Measurements from ENCODE around the gene CCDC126. TPM values are rescaled to one million over a fixed set of nuclear protein-coding genes. Genes with fewer than 3 reads are reported as not detected.
A peak's percentile ranks its signal among the peaks of the same experiment; 100 is the strongest.

CCDC126 gene
- total and polyA plus RNA-seq, 10 of the 15 experiments (the other 5 are each of a cell fraction or from before 2014, with no cell fraction given): 10.9 to 49.9 (median 24.1) TPM

DNA sequence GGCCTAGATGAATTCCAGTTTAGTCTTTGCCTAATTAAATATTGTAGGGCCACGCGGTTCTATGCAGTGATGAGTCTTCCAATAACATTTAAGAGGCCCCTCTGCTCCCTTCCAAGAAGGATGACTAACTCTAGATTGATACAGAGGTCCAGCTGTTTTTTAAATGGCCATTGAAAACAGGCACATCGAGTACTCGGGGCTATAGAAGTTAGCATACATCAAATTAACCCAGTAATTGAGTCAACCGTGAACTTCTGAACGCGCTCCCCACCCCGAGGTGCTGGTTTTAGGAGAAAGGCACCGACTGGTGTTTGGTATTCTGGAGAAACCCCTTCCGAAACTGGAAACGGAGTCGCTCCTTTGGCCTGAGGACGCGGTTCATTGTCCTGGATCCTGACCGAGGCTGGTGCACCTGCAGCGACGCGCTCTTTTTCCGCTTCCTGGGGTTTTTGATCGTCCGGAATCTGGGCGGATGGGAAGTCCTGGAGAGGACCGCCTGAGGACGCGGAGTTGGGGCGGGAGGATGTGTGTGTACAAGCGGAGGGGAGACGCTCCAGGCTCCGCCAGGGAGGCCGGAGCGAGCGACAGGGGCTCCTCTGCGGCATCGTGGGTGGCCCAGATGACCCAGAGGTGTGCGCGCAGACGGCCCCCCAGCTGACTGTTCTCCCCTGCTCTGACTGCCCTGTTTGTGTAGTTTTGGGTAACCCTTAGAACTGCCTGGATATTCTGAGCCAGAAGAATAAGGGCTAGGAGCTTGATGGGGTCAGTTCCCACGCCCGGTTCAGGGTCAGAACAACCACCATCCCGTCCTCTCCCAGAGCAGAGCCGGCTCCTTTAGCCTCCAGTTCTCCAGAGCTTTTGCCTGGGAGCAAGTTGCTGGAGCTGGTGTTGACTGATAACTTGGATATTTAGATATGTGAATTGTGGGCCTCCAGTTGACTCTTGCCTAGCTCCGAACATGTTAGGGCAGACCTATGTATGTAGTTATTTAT is 83.5 kb downstream of the CCDC126 start:
- FAIRE-seq (no peak), ATAC-seq (peak; percentile 68), DNase-seq (ENCODE audit: low read depth, low spot score) (no peak)
- H3K4me3 ChIP-seq: peak overlapping the region; percentile 84
- CTCF ChIA-PET: interaction anchor here (0.6 to 11.3 kb wide), 13 partner anchors 8 to 408 kb away, joined by 3 to 123 read pairs (median 4); no protein-coding TSS in a partner anchor
- no peaks in the 10 kb centered on the region for H3K9me3 ChIP-seq (replicated peaks; ENCODE audit: control insufficient read depth, insufficient read depth, low read length)
- BruUV-seq (replicated peaks): TSS peak; percentile 78
- RAD21 ChIA-PET (ENCODE audit: unreplicated experiment): interaction anchor here (0.6 to 2.5 kb wide), 5 partner anchors 16 to 595 kb away, joined by 3 to 8 read pairs (median 6); no protein-coding TSS in a partner anchor
- in situ Hi-C loops (cut with MboI) (no loop called here), intact Hi-C loops (cut with micrococcal nuclease; ENCODE audit: unreplicated experiment) (loop anchor here (2.0 kb wide), 1 partner anchor 86 kb away; no protein-coding TSS in a partner anchor)
- H3K4me2 ChIP-seq (ENCODE audit: control insufficient read depth, insufficient read depth): peak overlapping the region; percentile 96
- WGBS (ENCODE audit: insufficient coverage, insufficient replicate concordance, low lambda C conversion rate, missing lambda C conversion rate): 33% methylated on average over 42 of the region's 42 CpGs
- H4K20me1 ChIP-seq (ENCODE audit: control insufficient read depth, insufficient read depth): no peaks in the 10 kb centered on the region
- H3K27me3 ChIP-seq (replicated peaks in 1 of 2; ENCODE audit: control insufficient read depth in 2 of 2, insufficient read depth in 2 of 2, low read length in 1 of 2): no peaks in the 10 kb centered on the region
- no peaks in the 10 kb centered on the region; the same call in 1 of the 2 replicates for H3K4me1 ChIP-seq (ENCODE audit: control insufficient read depth, insufficient read depth, low read length)
- peak overlapping the region; percentile 60 for H3K9ac ChIP-seq (ENCODE audit: control insufficient read depth, insufficient read depth, low read length)
- H2AFZ ChIP-seq (ENCODE audit: control insufficient read depth, low read depth, low read length): peak overlapping the region; percentile 91
- POLR2A ChIA-PET: interaction anchor here (0.6 to 1.0 kb wide), 2 partner anchors 20 to 40 kb away, joined by 4 to 7 read pairs; no protein-coding TSS in a partner anchor
- H3K27ac ChIP-seq (ENCODE audit: control insufficient read depth, insufficient read depth): peak overlapping the region; percentile 22
- peaks cover 11% of the 10 kb centered on the region for H3K79me2 ChIP-seq (ENCODE audit: control insufficient read depth, insufficient read depth, low read length)
- no peaks in the 10 kb centered on the region for H3K36me3 ChIP-seq (ENCODE audit: control insufficient read depth in 2 of 2, insufficient read depth in 2 of 2, low read length in 1 of 2)
- SMC1A ChIA-PET (ENCODE audit: uncharacterized antibody, unreplicated experiment): interaction anchor here (0.7 to 3.6 kb wide), 7 partner anchors 11 to 227 kb away, joined by 3 to 21 read pairs (median 3); no protein-coding TSS in a partner anchor
- TF ChIP-seq, protein P1, sequence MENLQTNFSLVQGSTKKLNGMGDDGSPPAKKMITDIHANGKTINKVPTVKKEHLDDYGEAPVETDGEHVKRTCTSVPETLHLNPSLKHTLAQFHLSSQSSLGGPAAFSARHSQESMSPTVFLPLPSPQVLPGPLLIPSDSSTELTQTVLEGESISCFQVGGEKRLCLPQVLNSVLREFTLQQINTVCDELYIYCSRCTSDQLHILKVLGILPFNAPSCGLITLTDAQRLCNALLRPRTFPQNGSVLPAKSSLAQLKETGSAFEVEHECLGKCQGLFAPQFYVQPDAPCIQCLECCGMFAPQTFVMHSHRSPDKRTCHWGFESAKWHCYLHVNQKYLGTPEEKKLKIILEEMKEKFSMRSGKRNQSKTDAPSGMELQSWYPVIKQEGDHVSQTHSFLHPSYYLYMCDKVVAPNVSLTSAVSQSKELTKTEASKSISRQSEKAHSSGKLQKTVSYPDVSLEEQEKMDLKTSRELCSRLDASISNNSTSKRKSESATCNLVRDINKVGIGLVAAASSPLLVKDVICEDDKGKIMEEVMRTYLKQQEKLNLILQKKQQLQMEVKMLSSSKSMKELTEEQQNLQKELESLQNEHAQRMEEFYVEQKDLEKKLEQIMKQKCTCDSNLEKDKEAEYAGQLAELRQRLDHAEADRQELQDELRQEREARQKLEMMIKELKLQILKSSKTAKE (IDR thresholded peaks at IDR 0.05; ENCODE audit: low read depth, poor library complexity, severe bottlenecking): no peak
- TF ChIP-seq FOXK2 (IDR thresholded peaks at IDR 0.05) (no peak), SMAD5 (IDR thresholded peaks at IDR 0.05; ENCODE audit: low read depth) (no peak), EGR1 (IDR thresholded peaks at IDR 0.05; ENCODE audit: borderline replicate concordance in 1 of 2, low read depth in 2 of 2, low read length in 2 of 2) (no peak), BCL11A (IDR thresholded peaks at IDR 0.05; ENCODE audit: low read depth, low read length) (no peak), LARP7 (IDR thresholded peaks at IDR 0.05) (peak; percentile 1; the same call in 1 of the 2 replicates), NR2C2 (IDR thresholded peaks at IDR 0.05; ENCODE audit: borderline replicate concordance, control insufficient read depth, insufficient read length, low read depth) (no peak), RUNX3 (IDR thresholded peaks at IDR 0.05; ENCODE audit: low read length) (no peak; the same call in 1 of the 2 replicates), MYB (IDR thresholded peaks at IDR 0.05; ENCODE audit: borderline replicate concordance, low read depth, low read length) (no peak), RCOR1 (conservative IDR thresholded peaks at IDR 0.05; ENCODE audit: low read depth, low read length) (no peak), SIX5 (IDR thresholded peaks at IDR 0.05; ENCODE audit: low read depth, low read length, severe bottlenecking) (no peak), IKZF2 (IDR thresholded peaks at IDR 0.05) (peak in 1 of 2 experiments; percentile 55; a peak in 1 of 4 replicates), HCFC1 (IDR thresholded peaks at IDR 0.05; ENCODE audit: low read length) (no peak), NFYB (IDR thresholded peaks at IDR 0.05; ENCODE audit: insufficient read depth, low read depth, low read length) (no peak), EED (IDR thresholded peaks at IDR 0.05; ENCODE audit: low read depth) (peak; percentile 51; the same call in 1 of the 2 replicates), KLF5 (IDR thresholded peaks at IDR 0.05; ENCODE audit: partially characterized antibody) (no peak), MTA2 (IDR thresholded peaks at IDR 0.05; ENCODE audit: low read depth) (peak; percentile 25; the same call in 1 of the 2 replicates), SP1 (IDR thresholded peaks at IDR 0.05; ENCODE audit: low read depth, low read length) (peak; percentile 78), ZNF384 (IDR thresholded peaks at IDR 0.05; ENCODE audit: borderline replicate concordance, low read depth, low read length) (no peak), NBN (IDR thresholded peaks at IDR 0.05) (peak; percentile 42; the same call in 1 of the 2 replicates), JUNB (IDR thresholded peaks at IDR 0.05) (no peak), SMC3 (IDR thresholded peaks at IDR 0.05; ENCODE audit: borderline replicate concordance, low read length) (no peak), GATAD2B (conservative IDR thresholded peaks at IDR 0.05; ENCODE audit: low read depth) (0 out of 2 replicates have a peak, but pooled peaks have one; percentile 28), CHD4 (IDR thresholded peaks at IDR 0.05) (no peak)
